GM21529 (cell line): ENCODE results near the gene CTSW.

Source experiments
- ATAC-seq: cut with Tn5 transposase; IDR thresholded peaks from one replicate; pipeline ENCODE4 v1.9.1; 2021; ENCODE audit not compliant: unreplicated experiment

The CTSW gene

DNA sequence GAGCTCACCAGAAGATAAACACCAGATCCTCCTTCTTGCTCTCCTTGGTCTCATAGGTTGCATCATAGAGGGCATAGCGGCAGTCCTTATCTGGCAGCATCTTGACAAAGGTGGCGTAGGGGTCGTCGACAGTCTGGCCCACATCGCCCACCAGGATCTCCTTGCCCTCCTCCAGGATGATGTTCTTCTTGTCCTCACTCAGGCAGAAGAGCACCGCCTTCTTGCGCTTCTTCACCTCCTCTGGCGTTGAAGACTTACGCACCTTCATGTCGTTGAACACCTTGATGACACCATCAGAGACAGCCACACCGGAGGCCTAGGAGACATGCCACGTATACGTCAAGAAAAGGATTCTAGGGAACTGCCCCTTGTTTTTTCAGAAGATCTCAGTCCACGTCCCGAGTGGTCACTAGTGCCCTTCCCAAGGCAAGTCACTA is 23.7 kb upstream of the CTSW start:
- no peak for ATAC-seq

DNA sequence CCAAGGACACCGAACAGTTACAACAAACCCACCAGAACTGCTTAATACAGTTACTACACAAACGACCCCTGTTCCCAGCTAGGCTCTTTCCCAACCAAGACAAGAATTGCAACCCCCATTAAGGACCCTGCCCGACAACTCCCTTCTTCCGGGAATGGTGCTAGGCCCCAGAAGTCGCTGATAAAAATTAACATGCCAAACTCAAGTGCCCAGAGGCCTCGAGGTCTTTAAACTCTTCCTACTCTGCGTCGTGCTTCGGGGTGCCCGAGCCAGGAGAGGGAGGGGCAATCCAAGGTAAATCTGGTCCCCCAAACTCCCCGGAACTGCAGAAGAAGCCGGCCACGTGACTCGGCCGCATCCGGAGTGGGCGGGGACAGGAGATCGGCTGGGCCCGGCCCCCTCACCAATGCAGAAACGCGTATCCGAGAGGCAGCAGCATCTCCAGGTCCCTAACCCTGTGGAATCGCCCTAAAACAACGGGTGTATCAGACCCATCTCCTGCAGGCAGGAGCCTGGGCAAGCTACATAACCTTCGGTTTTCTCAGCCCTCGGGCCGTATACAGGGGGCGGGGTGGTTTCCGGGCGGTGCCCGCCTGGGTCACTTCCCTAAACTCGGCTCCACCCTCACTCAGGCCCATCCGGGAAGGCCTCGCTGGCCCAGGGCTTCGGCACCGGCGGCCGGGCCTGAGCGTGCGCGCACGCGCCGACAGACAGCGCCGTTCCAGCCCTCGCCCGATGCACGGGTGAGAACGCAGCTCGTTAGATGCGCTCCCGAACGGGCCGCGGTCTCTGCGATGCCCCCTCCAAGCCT is 22.7 kb upstream of the CTSW start:
- ATAC-seq: peak; percentile 26

DNA sequence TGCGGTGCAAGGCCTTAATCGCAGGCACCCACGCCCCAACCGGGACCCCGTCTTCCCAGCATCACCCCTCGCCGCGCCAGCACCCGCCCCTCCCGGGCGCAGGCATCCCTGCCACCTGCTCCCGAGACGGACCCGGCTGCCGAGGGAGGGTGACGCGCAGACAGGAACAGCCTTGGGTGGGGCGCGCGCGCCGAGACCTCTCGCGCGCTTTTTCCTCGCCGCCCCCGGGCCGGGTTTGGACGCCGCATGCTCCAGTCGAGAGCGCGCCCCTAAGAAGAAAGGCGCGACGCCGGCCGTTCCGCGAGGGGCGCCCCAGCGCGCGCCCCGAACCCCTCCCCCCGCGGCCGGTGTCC is 22.2 kb upstream of the CTSW start:
- peak; percentile 1 for ATAC-seq

DNA sequence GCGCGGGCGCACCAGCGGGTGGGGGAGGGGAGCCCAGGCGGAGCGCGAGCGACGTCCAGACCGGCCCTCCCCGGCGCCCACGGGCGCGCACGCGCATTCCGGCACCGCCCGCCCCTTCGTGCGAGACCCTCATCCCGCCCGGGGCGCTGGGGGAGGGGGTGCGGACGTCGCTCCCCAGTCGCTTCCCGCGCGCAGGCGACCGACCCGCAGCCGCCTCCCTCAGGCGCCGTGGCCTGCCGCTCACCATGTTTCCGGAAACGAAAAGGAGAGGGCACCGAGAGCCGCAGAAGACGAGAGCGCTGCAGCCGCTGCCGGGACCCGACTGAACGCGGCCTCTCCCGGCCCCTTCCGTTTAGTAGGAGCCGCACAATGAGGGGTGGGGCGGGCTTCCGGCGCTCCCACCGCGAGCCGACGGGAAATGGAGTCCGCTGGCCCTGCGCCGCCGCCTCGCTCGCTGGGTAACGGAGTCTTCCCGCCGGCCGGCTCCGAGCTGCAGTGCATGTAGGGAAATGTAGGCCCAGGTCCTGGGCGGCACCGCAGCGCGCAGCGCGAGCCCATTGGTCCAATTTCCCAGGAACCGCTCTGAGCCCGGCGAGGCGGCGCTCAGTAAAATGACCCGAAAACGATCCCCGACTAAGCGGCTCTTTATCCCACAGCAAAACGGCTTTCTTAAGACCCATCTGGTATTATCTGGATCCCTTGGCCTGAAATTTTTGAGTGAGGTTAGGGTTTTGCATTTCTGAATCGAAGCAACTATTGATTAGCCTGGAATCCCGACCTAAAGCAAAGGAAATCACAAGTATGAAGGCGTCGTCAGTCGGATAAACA is 21.6 kb upstream of the CTSW start, which contains the start of gene CFL1:
Gene CFL1 (minus strand): TSS at position 328 of the 828 bp plus-strand sequence. CDS start 81 bp downstream, at position 247.
- ATAC-seq: peak; percentile 41

DNA sequence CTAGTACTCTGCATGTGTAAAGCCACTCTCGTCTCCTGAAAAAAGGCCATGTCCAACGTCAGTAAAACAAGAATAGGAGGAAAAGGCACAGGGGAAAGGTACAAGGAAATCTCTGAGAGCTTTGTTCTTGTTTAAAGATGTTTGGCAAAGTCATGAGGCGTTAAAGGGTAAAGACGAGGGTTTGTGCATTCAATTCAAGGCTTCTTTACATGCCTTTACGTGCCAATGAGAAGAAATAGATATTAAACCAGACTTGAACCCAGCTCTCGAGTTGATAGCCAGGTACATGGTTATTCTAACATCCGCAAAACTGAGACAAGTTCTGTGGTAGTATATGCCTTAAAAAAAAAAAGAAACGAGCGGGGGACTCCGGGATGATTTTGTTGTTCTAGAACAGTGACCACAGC is 21.0 kb upstream of the CTSW start:
- no peak for ATAC-seq

DNA sequence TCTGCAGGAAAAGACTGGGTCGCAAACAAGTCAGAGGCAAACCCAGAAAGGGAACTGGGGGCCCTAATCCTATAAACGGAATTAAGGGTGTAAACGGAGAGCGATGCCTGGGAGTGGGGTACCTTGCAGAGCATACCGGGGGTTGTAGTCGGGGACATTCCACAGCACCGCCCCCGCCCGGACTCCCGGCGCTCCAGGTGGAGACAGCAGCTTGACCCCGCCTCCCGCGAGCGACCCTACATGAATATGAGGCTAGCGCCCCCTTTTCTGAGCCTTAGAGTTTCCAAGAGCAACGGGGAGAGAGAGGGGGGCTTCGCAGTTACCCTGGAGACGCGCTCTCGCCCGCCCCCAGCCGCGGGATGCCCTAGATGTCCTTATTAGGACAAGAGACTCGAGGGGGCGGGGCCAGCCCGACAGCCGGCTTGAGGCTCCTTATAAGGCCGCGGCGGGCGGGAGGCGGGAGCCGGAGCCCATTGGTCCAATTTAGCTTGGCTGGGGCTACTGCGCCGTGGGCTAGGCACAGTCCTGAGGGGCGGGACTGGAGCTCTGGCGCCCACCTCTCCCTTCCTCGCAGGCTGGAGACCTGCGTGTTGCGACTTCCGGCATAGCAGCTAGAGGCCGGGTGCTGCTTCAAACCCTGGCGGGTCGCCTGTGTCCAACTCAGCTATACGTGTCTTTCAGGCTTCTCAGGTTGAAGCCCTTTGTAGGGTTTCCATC is 20.4 kb upstream of the CTSW start:
- ATAC-seq: peak; percentile 58

DNA sequence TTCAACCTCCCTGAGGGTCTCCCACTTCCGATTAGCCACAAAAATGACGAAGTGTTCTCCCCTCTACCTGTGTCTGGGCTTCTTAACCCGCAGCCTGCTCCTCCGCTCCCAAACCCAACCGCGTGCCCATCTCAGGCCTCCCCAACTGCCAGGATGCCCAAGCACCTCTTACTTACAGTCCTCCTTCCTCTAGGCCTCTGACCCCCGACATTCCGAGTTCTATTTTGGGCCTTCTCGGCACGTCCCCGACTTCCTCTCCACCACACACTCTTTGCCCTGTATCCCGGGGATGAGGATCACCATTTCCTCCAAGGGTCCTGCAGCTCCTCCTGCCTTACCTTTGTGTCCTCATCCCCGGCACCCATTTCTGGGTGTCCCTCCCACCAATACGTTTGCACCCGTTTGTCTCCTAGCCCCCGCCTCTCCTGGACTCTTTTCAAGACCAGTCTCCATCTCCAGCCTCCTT is 19.8 kb upstream of the CTSW start:
- ATAC-seq: no peak

DNA sequence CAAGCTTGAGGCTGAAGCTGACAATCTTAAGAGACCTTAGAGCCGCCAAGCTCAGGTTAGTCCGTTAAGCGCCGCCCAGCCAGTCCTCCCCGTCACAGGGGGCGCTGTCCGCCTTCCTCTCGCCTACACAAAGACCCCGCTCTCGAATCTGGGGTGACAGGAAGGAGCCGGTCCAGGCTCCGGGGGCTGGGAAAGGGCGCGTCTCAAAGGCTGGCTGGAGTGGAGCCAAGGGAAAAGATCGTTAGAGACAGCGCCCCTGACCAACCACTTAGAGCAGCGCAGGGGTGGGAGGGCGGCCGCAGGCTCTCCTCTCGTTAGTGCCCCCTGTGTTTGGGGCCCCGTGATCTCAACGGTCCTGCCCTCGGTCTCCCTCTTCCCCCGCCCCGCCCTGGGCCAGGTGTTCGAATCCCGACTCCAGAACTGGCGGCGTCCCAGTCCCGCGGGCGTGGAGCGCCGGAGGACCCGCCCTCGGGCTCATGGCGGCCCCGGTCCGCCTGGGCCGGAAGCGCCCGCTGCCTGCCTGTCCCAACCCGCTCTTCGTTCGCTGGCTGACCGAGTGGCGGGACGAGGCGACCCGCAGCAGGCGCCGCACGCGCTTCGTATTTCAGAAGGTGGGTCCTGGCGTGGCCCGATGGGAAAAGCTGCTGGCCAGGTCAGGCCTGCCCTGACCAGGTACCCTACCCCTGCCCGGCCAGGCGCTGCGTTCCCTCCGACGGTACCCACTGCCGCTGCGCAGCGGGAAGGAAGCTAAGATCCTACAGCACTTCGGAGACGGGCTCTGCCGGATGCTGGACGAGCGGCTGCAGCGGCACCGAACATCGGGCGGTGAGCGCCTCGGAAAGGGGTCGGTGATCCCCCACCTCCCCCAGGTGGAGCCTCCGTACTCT is 19.1 kb upstream of the CTSW start, which contains the start of gene MUS81:
Gene MUS81 (plus strand): TSS at position 156 of the 887 bp plus-strand sequence. CDS start 321 bp downstream, at position 477.
- peak; percentile 31 for ATAC-seq

DNA sequence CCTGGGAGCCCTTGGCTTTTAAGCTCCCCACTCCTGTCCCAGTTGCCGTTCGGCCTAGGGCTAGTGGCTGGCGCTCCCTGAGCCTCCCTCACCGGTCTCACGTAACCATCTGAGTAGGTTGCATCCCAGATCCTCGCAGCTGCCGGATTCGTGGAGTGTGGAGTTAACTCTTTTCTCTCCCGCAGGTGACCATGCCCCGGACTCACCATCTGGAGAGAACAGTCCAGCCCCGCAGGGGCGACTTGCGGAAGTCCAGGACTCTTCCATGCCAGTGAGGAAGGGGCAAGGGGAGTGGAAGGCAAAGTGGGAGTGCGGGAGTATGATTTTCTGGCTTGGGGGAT is 18.5 kb upstream of the CTSW start:
- no peak for ATAC-seq

DNA sequence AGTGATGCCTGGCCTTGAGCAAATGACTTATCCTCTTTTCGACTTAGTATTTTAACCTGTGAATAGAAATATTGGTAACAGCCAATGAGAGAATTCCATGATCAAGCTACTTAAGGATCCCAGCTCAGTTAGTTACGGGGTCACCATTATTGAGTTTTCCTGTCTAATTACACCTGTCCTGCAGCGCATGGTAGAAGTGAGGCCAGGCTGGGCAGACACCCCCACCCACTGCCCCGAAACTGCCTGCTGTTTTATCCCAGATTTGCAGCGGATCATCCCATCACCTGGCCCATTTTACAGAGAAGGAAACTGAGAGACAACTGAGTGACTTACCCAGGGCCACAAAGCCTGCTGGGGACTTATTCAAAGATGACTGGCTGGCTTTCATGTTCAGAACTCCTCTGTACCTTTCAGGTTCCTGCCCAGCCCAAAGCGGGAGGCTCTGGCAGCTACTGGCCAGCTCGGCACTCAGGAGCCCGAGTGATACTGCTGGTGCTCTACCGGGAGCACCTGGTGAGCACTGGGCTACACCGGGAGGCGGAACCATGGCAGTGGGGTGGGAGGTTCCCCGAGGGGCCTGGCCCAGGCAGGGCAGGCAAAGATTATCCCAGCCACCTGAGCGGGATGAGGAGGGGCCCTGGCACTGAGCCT is 18.0 kb upstream of the CTSW start:
- no peak for ATAC-seq

DNA sequence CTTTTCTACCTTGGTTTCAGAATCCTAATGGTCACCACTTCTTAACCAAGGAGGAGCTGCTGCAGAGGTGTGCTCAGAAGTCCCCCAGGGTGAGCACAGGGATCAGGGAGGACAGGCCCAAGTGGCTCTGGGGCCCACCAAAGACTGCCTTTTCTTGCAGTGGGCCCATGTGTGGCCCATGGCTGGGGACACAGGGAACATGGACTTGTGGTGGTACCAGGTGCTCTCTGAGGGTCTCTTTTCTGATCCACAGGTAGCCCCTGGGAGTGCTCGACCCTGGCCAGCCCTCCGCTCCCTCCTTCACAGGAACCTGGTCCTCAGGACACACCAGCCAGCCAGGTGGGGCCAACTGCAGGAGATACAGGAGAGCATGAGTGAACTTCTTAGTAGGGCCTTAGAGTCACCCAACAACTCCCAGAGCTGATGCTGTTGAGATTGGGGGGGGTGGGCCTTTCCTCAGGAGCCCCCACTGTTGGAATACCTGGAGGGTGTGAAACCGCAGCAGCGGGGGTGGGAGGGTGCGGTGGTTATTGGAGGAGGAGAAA is 17.4 kb upstream of the CTSW start:
- no peak for ATAC-seq

DNA sequence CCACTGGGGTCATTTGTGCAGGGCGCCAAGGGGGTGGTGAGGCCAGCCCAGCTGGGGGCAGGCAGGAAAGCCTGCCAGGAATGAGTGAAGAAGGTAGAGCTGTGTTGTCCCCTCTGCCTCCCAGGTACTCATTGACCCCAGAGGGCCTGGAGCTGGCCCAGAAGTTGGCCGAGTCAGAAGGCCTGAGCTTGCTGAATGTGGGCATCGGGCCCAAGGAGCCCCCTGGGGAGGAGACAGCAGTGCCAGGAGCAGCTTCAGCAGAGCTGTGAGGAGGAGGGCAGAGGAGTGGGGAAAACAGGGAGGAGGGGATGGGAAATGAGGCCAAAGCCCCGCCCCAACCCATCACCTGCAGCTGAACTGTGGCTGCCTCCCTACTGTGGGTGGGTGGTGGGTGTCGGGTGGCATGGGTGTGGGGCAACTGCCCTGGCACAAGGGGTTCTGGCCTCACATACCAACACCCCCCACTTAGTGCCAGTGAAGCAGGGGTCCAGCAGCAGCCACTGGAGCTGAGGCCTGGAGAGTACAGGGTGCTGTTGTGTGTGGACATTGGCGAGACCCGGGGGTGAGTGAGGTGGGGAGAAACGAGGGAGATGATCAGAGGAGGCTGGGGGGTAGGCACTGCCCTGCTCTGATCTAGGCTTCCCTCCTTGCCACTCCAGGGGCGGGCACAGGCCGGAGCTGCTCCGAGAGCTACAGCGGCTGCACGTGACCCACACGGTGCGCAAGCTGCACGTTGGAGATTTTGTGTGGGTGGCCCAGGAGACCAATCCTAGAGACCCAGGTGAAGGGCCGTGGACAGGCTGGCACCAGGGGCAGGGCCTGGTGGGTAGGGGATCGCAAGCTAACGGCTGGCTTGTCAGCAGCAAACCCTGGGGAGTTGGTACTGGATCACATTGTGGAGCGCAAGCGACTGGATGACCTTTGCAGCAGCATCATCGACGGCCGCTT is 16.4 kb upstream of the CTSW start:
- ATAC-seq: no peak

DNA sequence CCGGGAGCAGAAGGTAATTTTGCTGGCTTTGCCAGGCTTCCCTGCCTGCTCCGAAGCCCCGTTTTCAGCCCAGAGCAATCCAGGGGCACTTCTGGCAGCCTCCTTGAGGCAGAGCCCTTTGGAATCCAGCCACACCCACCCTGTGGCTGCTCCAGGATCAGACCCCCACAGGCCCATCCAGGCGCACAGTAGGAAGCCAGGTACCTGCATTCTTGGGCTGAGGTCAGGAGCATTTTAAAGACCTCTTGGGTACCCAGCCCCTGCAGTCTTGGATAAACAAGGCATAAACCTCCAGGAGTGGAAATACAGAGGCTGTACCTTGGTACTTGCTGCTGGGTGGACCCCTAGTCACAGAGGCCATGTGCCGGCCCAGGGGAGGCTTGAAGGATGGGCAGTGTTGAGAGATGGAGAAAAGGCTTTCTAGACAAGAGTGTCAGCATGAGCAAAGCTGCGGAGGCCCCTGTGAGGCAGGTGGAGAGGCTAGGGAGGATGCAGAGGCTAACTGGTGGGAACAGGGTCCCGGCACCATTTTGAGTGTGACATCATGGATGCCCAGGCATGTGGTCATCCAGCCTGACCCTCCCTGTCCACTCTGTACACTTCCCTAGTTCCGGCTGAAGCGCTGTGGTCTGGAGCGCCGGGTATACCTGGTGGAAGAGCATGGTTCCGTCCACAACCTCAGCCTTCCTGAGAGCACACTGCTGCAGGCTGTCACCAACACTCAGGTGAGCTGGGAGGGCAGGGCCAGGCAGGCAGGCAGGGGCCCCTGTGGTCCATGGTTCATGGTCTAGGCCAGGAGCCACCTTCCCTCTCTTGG is 15.5 kb upstream of the CTSW start:
- ATAC-seq: no peak

DNA sequence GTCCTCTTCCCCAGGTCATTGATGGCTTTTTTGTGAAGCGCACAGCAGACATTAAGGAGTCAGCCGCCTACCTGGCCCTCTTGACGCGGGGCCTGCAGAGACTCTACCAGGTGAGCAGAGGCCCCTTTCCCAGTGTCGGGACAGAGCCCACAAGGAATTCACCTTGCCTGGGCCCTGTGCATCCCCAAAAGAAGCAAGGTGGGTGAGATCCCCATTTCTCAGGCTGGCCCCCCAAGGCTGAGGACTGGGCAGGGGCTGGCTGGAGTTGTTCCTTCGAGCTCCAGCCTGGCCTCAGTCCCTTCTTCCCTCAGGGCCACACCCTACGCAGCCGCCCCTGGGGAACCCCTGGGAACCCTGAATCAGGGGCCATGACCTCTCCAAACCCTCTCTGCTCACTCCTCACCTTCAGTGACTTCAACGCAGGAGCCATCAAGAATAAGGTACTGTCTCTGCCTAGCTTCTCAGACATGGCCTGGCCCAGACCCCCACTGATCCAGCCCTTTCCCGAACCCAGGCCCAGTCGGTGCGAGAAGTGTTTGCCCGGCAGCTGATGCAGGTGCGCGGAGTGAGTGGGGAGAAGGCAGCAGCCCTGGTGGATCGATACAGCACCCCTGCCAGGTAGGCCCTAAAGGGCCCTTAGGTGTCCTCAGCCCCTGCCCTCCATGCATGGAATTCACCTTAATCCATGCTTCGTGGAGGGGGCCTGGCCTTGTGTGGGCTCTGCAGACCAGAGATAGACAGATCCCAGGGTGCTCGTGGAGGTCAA is 14.7 kb upstream of the CTSW start:
- ATAC-seq: no peak

DNA sequence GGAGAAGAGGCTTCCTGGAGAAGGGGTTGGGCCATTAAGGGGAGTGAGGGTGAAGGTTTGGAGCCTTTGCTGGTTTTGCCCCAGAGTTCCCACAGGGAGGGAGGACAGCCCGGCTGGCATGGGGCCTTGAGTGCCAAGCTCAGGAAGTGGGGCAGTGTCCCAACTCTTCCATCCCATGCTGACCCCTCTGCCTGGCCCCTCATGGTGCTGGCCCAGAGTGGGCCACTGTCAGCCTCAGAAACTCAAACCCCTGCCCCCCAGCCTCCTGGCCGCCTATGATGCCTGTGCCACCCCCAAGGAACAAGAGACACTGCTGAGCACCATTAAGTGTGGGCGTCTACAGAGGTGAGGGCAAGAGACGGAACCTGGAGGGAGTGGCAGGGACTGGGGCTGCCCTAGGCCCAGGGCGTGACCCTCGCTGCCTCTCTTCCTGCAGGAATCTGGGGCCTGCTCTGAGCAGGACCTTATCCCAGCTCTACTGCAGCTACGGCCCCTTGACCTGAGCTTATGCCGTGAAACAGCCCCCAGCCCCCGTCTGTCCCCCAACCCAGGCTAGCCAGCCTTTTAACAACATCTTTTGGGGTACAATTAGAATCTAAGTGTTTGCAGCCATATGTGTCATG is 14.0 kb upstream of the CTSW start:
- ATAC-seq: no peak

DNA sequence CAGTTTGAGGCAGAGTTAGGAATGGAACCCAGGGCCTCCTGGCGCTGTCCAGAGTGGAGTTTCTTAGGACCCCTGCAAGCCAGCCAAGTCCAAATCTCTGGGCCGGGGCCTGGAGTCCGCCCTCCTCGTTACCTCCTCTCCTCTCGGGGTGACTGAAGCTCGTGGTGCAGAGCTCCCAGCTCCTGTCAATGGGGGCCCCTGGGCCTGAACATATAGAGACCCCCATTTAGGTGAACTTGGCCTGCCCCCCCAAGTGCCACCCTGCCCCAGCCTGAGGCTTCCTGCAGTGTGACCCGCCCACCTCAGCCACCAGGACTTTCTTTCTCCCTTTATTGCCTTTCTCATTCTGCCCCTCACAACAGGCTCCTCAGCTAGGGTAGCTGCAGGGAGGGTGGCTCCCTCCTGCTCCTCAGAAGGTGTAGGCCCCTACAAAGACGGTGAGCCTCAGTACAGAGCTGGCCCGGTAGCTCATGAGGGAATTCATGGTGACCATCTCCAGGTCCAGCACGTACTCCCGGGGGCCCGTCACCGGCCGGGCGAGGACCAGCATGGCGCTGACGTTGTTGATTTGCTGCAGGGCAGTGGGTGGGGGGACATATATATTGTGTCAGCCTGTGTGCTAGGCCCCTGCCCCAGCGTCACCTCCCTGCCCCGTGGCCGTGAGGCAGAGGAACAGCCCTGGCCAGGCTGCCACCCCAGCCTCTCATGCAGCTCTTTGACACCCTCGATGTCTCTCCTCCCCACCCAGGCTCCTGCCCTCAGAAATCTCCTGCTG is 12.9 kb upstream of the CTSW start:
- no peak for ATAC-seq
